HFFc6 (cell line): ENCODE results near the gene TAF8. TPM values are rescaled to one million over a fixed set of nuclear protein-coding genes. Genes with fewer than 3 reads are reported as not detected.

Experiments
- DNase-seq: peaks from one replicate; pipeline ENCODE4 v3.0.0-alpha.2; 2018
- H3K27ac Mint-ChIP-seq: 2 replicates; pipeline ENCODE4 v1.8.0; 2020; ENCODE audit warnings: mild to moderate bottlenecking, mixed read lengths
- H3K27me3 Mint-ChIP-seq: 2 replicates; pipeline ENCODE4 v1.8.0; 2021; ENCODE audit warnings: mild to moderate bottlenecking, moderate library complexity, mixed read lengths; ENCODE audit not compliant: insufficient read depth
- H3K36me3 Mint-ChIP-seq: 2 replicates; pipeline ENCODE4 v1.8.0; 2021; ENCODE audit warnings: low read depth, mixed read lengths
- H3K4me1 Mint-ChIP-seq: 2 replicates; pipeline ENCODE4 v1.8.0; 2020; ENCODE audit warnings: low read depth, mixed read lengths
- H3K4me3 Mint-ChIP-seq: 2 replicates; pipeline ENCODE4 v1.8.0; 2020; ENCODE audit warnings: mild to moderate bottlenecking, moderate library complexity, mixed read lengths
- H3K9me3 Mint-ChIP-seq: 2 replicates; pipeline ENCODE4 v1.8.0; 2020; ENCODE audit warnings: mild to moderate bottlenecking, mixed read lengths
- CTCF ChIP-seq: fragments of 200-600 bp; sonication (generic); IDR thresholded peaks from 2 replicates; pipeline ENCODE4 v1.5.0; 2021; ENCODE audit warnings: antibody characterized with exemption, mild to moderate bottlenecking
- total RNA-seq, 6 experiments: library from RNA; stranded (reverse); fragmentation: NEBNext Ultra II Directional; extraction: Animal tissue kit (Norgen Biotek cat#: 25700); gene quantifications; 2 replicates in 1 of 6; 3 replicates in 5 of 6; pipeline ENCODE4 v1.2.3, GENCODE V29; 2021

Gene TAF8
- total RNA-seq, 6 experiments from 2014 or later: 14.9 to 19.0 (median 16.0) TPM

DNA sequence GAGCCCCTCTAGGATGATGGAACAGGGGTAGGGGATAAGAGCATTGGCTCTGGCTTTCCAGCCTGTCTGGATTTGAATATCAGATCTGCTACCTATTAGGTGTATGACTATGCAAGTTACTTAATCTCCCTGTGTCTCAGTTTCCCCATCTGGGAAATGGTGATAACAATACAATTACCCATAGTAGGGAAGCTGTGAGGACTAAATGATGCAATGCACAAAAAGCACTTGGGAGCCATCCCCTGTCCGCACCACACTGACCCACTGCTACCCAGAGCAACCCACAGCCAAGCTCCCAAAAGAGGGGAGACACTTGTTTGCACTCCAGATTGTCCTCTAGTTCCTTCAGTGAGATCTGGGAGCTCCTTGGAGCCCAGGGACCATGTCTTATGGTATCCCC lies 62.0 kb downstream of the TAF8 start:
- Mint-ChIP-seq H3K4me1 (peaks cover 10% of the 10 kb centered on the region), H3K27ac (no peak overlapping the region), H3K27me3 (no peaks in the 10 kb centered on the region; the same call in none of the 2 replicates)

GRCh38 chr6:42113936-42114636 lies 63.8 kb downstream of the TAF8 start:
- no peaks in the 10 kb centered on the region for H3K9me3 Mint-ChIP-seq
- no peaks in the 10 kb centered on the region; the same call in none of the 2 replicates for H3K27me3 Mint-ChIP-seq
- H3K4me1 Mint-ChIP-seq: peaks cover 19% of the 10 kb centered on the region
- no peak overlapping the region for H3K4me3 Mint-ChIP-seq
- DNase-seq: peak; percentile 47
- peak overlapping the region; percentile 29; the same call in 1 of the 2 replicates for H3K27ac Mint-ChIP-seq
- TF ChIP-seq CTCF: no peak
- peaks cover 20% of the 10 kb centered on the region for H3K36me3 Mint-ChIP-seq

More for the DNA sequence above, 62.0 kb downstream of the TAF8 start:
- no peak for TF ChIP-seq CTCF
- Mint-ChIP-seq H3K36me3 (peaks cover 20% of the 10 kb centered on the region), H3K4me3 (no peak overlapping the region), H3K9me3 (no peaks in the 10 kb centered on the region)
- no peak for DNase-seq

DNA sequence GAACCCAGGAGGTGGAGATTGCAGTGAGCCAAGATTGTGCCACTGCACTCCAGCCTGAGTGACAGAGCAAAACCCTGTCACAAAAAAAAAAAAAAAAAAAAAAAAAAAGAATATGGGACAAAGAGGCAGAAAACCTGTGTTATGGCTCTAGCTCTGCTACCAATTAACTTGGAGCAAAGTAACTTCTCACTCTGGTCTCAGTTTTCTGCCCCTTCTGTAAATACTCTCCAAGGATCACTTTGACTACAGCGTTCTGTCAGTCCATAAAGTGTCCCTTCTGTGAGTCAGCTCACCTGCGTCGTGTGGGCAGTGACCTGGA lies 67.5 kb downstream of the TAF8 start:
- H3K36me3 Mint-ChIP-seq: peaks cover 5% of the 10 kb centered on the region; the same call in 1 of the 2 replicates
- DNase-seq: no peak
- peaks cover 39% of the 10 kb centered on the region for H3K4me1 Mint-ChIP-seq
- H3K9me3 Mint-ChIP-seq: no peaks in the 10 kb centered on the region
- H3K27ac Mint-ChIP-seq: no peak overlapping the region
- H3K4me3 Mint-ChIP-seq: no peak overlapping the region
- no peaks in the 10 kb centered on the region; the same call in none of the 2 replicates for H3K27me3 Mint-ChIP-seq
- no peak for TF ChIP-seq CTCF

GRCh38 chr6:42118162-42119001 lies 68.1 kb downstream of the TAF8 start:
- Mint-ChIP-seq H3K9me3 (no peaks in the 10 kb centered on the region), H3K4me1 (peaks cover 42% of the 10 kb centered on the region), H3K27me3 (no peaks in the 10 kb centered on the region; the same call in 1 of the 2 replicates), H3K36me3 (peaks cover 5% of the 10 kb centered on the region; the same call in 1 of the 2 replicates), H3K27ac (peak overlapping the region; percentile 51; the same call in 1 of the 2 replicates), H3K4me3 (no peak overlapping the region)
- DNase-seq: no peak
- no peak for TF ChIP-seq CTCF

DNA sequence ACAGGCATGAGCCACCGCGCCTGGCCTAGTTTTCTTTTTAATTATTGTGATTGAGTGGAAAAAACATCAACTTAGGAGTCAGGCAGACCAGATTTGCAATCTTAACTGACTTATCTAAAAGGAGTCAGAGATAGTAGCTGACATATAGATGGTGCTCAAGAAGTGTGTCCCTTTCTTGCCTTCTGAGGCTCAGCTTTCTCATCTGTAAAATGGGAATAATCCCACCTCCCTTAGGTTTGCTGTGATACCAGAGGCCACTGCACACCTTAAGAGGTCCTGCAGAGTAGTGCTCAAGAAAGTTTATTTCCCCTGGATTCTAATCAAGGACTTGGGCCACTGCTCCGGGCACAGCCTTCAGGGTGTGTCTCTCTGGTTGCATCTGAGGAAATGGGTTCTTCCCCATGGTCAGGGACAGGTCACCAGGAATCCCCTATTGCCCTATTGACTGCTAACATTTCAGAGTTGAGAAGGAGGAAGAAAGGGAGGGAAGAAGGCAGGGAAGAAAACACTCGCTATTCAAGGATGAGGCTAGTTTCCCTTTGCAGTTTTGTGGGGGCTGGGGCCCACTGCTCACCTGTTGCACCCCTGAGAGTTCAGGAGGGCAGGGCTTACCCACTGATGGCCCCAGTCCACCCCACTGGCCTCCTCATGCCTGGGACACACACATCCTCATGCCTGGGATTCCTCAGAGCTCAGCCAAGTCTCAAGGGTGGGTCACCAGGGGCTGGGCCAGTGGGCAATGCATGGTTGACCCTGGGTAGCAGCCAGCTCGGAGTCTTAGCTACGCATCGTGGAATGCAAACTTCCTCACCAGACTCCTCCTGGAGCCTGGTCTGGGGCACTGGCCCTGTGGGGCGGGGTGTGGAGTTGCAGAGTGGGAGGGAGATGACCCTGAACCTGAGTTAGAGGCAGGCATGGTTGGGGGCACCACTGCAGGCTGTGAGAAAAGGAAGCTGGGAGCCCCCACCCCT lies 70.9 kb downstream of the TAF8 start:
- Mint-ChIP-seq H3K4me3 (peak overlapping the region; percentile 22), H3K4me1 (peaks cover 32% of the 10 kb centered on the region), H3K36me3 (peaks cover 12% of the 10 kb centered on the region; the same call in 1 of the 2 replicates), H3K9me3 (no peaks in the 10 kb centered on the region), H3K27me3 (peaks cover 1% of the 10 kb centered on the region), H3K27ac (peak overlapping the region; percentile 59)
- no peak for DNase-seq
- no peak for TF ChIP-seq CTCF
